Stimulated activated naive CD8-positive, alpha-beta T cell treated with anti-CD3 and anti-CD28 coated beads, Interleukin-15, amount 100 ng/mL, for 72 hours (primary cell): ENCODE results near the gene KRT71.

Experiments
- ATAC-seq: fragments of 150-1000 bp; cut with Tn5 transposase; 2 replicates; pipeline ENCODE4 v1.10.0; 2021; ENCODE audit warnings: mild to moderate bottlenecking, moderate library complexity
- DNase-seq, 2 donors: peaks; one replicate each; pipeline ENCODE4 v3.0.0; 2021 to 2022
- H3K27ac Mint-ChIP-seq, 2 donors: one replicate each; pipeline ENCODE4 v1.8.0; 2022; ENCODE audit warnings: mild to moderate bottlenecking in 2 of 2, mixed read lengths in 2 of 2, moderate library complexity in 2 of 2
- H3K27me3 Mint-ChIP-seq: one replicate; pipeline ENCODE4 v1.8.0; 2022; ENCODE audit warnings: mixed read lengths
- H3K4me1 Mint-ChIP-seq: one replicate; pipeline ENCODE4 v1.8.0; 2022; ENCODE audit warnings: mild to moderate bottlenecking, mixed read lengths
- H3K4me3 Mint-ChIP-seq, 2 donors: one replicate each; pipeline ENCODE4 v1.8.0; 2022; ENCODE audit warnings: mild to moderate bottlenecking in 2 of 2, mixed read lengths in 2 of 2, moderate library complexity in 1 of 2
- H3K9me3 Mint-ChIP-seq, 2 donors: one replicate each; pipeline ENCODE4 v1.8.0; 2022; ENCODE audit warnings: mixed read lengths in 2 of 2

Gene KRT71

DNA sequence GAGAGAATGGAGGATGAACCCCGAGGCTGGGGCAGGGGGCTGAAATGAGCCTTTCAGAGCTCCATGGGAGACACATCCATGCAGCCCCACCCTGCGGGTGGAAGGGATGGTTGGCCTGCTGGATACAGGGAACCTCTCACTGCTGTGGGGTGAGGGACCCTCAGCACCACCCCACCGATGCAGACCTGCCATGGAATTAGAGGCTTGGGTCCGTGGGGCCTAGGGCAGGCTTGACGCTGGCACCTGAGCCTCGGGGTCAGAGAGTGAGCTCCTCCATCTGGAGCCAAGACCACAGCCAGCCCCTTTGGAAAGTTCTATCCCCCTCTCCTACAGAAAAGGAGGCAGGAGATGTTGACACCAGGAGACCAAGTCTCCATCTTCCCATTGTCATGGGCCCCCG, 28.1 kb upstream of the KRT71 start:
- no peaks in the 10 kb centered on the region for H3K27me3 Mint-ChIP-seq
- no peak for DNase-seq
- H3K4me1 Mint-ChIP-seq, result peaks cover 23% of the 10 kb centered on the region
- H3K9me3 Mint-ChIP-seq, result no peaks in the 10 kb centered on the region
- H3K4me3 Mint-ChIP-seq, result no peak overlapping the region
- no peak overlapping the region for H3K27ac Mint-ChIP-seq
- ATAC-seq, result no peak

DNA sequence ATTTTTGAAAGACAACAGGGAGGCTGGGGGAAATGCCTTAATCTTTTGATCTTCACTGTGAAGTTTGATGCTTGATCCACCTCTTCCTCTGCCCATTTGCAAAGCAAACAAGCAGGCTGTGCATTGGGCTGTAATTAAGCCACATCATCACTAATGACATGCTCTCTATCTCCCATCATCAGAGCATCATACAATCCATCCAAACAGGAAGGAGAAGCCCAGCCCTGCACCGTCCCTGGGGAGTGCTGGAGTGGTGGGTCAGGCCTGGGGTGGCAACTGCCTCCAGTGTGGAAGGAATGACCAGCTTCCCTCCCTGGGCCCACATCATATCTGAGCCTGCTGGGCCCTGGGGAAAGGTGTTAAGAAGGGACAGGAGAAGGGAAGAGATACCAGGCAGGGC, 27.6 kb upstream of the KRT71 start:
- Mint-ChIP-seq H3K4me1 (peaks cover 19% of the 10 kb centered on the region), H3K27me3 (no peaks in the 10 kb centered on the region), H3K4me3 (no peak overlapping the region), H3K9me3 (no peaks in the 10 kb centered on the region), H3K27ac (peak overlapping the region in 1 of 2 donors; percentile 49)
- no peak for DNase-seq
- ATAC-seq, result no peak

DNA sequence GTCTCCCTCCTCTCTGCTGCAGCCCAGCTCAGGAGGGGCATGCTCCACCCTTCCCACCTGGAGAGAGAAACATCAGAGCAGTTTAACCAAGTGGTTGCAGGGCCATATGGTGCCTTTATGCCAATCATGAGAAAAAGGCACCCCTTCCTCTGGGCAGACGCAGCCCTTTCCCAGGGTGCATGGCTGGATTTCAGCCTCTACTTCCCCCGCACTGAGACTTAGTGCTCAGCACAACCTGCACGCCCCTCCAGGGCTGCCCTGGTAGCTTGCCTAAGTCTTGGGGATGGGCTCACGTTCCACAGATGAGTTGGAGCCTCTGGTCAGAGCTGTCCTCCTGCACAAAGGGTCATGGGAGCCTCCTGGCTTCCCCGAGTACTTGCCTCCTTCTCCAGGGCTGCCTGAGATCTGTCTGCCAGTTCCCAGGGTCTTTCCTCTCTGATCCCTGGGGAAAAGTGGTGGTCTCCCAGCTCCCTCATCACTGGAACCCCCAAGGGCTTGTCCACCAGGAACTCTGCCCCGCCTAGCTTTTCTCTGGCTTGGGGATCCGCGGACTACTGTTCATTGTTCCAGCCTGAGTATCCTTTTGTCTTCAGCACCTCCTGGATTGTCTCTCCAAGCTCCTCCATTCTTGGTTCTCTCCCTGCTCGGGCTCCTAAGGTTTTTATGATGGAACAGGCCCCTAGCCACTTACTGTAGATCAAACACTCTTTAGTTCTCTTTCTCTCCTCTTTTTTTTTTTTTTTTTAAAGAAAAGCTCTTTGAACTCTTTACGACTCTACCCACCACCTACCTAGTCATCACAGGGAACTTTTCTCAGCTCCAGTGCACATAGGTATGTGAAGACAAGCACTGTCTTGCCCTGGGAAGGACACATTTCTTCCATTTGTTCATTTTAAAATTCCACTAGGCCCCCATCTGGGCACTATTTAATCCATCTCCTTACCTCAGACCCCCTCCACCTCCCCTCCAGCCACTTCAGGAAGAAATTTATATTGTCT, 26.8 kb upstream of the KRT71 start:
- Mint-ChIP-seq H3K4me1 (peaks cover 14% of the 10 kb centered on the region), H3K27me3 (no peaks in the 10 kb centered on the region), H3K4me3 (no peak overlapping the region), H3K9me3 (no peaks in the 10 kb centered on the region), H3K27ac (peak overlapping the region in 1 of 2 donors; percentile 87)
- no peak for DNase-seq
- no peak for ATAC-seq

DNA sequence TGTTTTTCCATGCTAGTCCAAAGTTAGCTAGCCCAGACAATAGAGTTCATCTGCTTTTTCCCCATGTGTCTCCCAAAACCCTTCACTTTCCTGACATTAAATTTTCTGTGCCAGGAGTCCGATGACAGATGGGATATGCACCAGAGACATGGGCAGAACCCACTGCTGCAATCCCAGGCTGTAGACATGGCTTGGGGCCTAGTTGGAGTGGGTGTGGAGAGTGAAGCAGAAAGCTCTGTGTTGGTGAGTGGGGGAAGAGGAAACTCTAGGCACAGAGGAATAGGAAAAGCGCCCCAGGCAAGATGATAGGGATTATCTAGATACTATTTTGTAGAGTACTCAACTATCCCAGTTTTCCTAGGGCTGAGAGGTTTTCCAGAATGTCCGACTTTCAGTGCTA, 25.5 kb upstream of the KRT71 start:
- Mint-ChIP-seq H3K4me1 (peaks cover 14% of the 10 kb centered on the region), H3K27me3 (no peaks in the 10 kb centered on the region), H3K4me3 (no peak overlapping the region), H3K9me3 (no peaks in the 10 kb centered on the region), H3K27ac (no peak overlapping the region)
- no peak for ATAC-seq
- no peak for DNase-seq

DNA sequence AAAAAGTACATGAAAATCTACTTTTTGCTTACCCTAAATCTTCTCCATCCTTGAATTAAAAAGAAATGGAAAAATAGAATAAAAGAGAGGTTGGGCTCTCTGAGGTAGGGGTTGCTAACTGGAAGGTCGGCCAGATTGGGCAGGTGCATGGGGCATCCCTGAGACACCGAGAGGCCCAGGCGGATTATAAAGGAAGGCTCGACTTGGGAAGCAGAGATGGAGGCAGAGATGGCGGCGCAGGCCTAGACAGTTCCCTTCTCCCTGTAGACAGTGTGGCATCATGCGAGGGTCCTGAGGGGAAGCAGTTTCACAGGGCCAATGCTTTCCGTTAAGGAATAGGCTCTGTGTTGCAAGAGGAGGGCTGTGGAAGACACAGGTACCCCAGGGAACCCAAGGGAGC, 24.4 kb upstream of the KRT71 start:
- no peaks in the 10 kb centered on the region for H3K27me3 Mint-ChIP-seq
- H3K9me3 Mint-ChIP-seq, result no peaks in the 10 kb centered on the region
- ATAC-seq (no peak), DNase-seq (no peak)
- no peak overlapping the region for H3K4me3 Mint-ChIP-seq
- H3K27ac Mint-ChIP-seq, result no peak overlapping the region
- H3K4me1 Mint-ChIP-seq, result peaks cover 6% of the 10 kb centered on the region

DNA sequence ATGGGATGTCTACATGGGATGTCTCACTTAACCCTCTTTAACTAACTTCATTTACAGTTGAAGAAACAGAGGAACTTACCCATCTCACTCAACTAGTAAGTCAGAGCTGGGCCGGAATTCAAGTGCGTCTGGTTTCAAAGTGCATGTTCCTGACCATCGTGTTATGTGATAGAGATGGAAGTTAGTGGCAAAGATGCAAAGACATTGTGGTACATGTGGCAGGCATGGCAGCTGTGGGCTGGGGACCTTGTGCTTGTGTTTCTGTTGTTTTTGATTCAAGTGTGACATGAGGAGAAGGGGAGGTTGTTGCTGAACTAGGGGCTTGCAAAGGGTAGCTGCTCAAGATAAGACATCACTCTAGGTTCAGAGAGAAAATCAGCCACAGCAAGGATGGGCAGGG, 23.0 kb upstream of the KRT71 start:
- Mint-ChIP-seq H3K9me3 (no peaks in the 10 kb centered on the region), H3K27ac (no peak overlapping the region), H3K27me3 (no peaks in the 10 kb centered on the region), H3K4me1 (peaks cover 6% of the 10 kb centered on the region), H3K4me3 (no peak overlapping the region)
- DNase-seq (no peak), ATAC-seq (no peak)

DNA sequence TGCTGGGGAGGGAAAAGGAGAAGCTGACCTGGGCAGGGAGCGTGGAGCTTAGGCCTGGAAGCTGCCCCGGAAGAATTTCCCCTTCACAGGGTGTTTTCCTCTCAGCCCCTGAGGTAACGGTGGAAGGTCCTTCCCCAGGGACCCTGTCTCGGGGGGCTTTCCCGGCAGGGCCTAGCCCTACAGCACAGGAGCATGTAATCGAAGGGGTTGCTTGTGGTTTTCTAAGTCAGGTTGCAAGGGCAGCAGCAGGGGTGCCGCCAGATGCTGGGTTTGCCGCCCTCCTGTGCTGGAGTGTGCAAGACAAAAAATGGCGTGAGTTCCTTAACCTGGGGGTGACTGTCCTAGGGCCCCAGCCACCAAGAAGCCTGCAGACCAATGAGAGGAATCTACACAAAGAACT, 22.3 kb upstream of the KRT71 start:
- no peaks in the 10 kb centered on the region for H3K27me3 Mint-ChIP-seq
- no peak overlapping the region for H3K4me3 Mint-ChIP-seq
- H3K27ac Mint-ChIP-seq, result no peak overlapping the region
- H3K4me1 Mint-ChIP-seq, result peaks cover 1% of the 10 kb centered on the region
- DNase-seq (no peak), ATAC-seq (no peak)
- H3K9me3 Mint-ChIP-seq, result no peaks in the 10 kb centered on the region

DNA sequence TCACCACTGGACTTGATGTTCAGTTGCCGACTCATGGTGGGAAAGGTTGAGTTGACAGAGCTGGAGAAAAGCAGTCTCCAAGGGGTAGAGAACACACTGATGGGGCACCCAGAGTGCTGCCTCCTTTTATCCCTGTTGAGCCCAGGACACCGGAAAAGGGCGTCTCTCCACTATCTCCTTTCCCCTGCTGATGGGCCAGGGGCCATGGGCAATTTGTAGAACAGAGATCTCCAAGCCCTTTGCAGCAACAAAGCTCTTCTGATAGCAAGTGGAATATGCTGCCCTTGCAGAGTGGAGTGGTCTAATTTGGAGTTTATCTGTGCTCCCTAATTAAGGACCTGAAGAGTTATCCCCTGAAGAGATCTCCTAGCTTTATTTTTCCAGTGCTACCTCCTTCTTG, 20.8 kb upstream of the KRT71 start, which contains the start of gene KRT74:
Gene KRT74, minus strand, starts transcription at position 101 of the 400 bp plus-strand sequence. Its CDS starts 66 bp downstream, at position 35.
- ATAC-seq, result no peak

DNA sequence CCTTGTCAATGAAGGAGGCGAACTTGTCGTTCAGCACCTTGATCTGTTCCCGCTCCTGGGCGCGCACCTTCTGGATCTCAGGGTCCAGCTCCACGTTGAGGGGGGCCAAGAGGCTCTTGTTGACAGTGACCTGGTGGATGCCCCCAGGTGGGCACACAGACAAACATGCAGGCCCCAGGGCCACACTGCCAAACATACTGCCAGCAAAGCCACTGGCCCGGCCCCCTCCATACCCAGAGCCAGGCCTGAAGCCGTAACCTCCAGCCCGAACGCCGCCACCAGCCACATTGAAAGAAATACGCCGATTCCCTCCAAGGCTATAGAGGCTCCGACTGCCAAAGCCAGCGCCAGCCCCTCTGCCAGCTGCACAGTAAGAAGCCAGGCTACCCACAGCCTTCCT, 20.4 kb upstream of the KRT71 start:
- Mint-ChIP-seq H3K27me3 (no peaks in the 10 kb centered on the region), H3K4me3 (no peak overlapping the region), H3K27ac (no peak overlapping the region), H3K9me3 (no peaks in the 10 kb centered on the region), H3K4me1 (no peaks in the 10 kb centered on the region)
- DNase-seq, result no peak
- no peak for ATAC-seq

More for the DNA sequence above, 20.8 kb upstream of the KRT71 start, which contains the start of gene KRT74:
- Mint-ChIP-seq H3K27me3 (no peaks in the 10 kb centered on the region), H3K9me3 (no peaks in the 10 kb centered on the region), H3K27ac (peak within 1 kb of the TSS; percentile 9 to 33), H3K4me3 (no peak within 1 kb of the TSS), H3K4me1 (no peaks in the 10 kb centered on the region)
- DNase-seq, result no peak

DNA sequence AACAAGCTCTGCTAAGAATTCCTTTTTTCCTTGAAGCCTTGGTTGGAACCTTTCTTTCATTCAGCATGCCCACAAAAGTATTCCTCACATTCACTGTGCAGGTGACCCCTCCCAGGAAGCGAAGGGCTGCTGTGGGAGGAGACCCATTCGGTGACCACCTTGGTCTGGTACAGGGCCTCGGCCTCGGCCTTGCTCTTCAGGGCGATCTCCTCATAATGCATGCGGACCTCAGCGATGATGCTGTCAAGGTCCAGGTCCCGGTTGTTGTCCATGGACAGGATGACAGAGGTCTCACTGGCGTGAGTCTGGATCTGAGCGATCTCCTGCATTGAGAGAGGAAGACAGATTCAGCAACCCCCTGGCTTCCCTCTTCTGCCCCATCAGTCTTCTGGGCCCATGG, 17.6 kb upstream of the KRT71 start:
- DNase-seq (no peak), ATAC-seq (no peak)
- peaks cover 7% of the 10 kb centered on the region for H3K27me3 Mint-ChIP-seq
- H3K4me1 Mint-ChIP-seq, result no peaks in the 10 kb centered on the region
- no peaks in the 10 kb centered on the region for H3K9me3 Mint-ChIP-seq
- no peak overlapping the region for H3K4me3 Mint-ChIP-seq
- no peak overlapping the region for H3K27ac Mint-ChIP-seq

DNA sequence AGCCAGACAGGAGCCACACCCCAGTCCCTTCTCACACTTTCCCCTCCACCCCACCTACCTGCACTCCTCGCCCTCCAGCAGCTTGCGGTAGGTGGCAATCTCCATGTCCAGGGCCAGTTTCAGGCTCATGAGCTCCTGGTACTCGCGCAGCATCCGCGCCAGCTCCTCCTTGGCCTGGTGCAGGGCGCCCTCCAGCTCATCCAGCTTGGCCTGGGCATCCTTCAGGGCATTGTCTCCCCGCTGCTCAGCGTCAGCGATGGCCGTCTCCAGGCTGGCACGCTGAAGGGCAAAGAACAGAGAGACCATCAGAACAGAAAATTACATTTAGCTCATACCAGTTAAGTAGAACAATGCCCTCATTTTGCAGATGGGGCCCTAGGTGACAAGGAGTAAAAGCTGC, 15.2 kb upstream of the KRT71 start:
- Mint-ChIP-seq H3K27ac (no peak overlapping the region), H3K4me1 (no peaks in the 10 kb centered on the region), H3K4me3 (no peak overlapping the region), H3K27me3 (peaks cover 21% of the 10 kb centered on the region), H3K9me3 (no peaks in the 10 kb centered on the region)
- no peak for DNase-seq
- no peak for ATAC-seq

DNA sequence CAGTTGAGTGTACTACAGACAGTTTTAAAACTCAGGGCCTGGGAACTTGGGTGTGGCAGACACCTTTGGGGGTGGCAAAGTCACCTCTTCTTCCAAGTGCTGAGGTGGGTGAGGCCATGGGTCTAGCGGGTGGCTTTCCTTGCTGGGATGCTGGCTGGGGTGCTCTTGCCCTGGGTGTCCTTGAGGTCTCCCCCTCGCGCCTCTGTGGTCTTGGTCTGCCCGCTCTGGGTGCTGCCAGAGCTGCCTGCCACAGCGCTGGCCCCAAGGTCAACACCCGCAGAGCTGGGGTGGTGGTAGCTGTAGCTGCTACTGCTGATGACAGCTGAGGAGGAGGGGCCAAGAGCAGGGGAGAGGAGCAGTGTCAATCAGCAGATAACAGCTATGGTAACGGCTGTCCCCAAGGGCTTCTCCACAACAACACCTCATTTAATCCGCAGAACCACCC, 13.9 kb upstream of the KRT71 start:
- Mint-ChIP-seq H3K27ac (no peak overlapping the region), H3K9me3 (no peaks in the 10 kb centered on the region), H3K4me1 (no peaks in the 10 kb centered on the region), H3K4me3 (no peak overlapping the region), H3K27me3 (peaks cover 21% of the 10 kb centered on the region)
- DNase-seq (no peak), ATAC-seq (no peak)

DNA sequence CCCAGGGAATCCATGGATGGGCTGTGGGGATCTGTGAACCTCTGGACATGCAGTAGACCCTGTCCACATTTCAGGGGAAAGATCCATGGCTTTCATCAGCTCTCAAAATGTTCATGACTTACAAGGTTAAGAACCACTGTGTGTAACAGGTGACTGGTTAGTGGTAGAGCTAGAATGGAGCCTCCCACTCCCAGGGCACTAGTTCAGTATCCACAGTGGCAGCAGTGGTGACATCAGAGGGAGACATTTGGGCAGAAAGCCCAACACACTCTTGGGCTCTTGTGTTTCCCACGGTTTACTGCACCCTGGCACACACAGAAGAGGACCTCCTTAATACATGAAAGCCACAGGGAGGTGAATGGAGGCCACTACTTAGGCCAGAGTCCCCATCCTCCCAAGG, 11.6 kb upstream of the KRT71 start:
- no peak overlapping the region for H3K4me3 Mint-ChIP-seq
- peaks cover 40% of the 10 kb centered on the region for H3K27me3 Mint-ChIP-seq
- DNase-seq (no peak), ATAC-seq (no peak)
- no peak overlapping the region for H3K27ac Mint-ChIP-seq
- H3K4me1 Mint-ChIP-seq, result no peaks in the 10 kb centered on the region
- H3K9me3 Mint-ChIP-seq, result no peaks in the 10 kb centered on the region

DNA sequence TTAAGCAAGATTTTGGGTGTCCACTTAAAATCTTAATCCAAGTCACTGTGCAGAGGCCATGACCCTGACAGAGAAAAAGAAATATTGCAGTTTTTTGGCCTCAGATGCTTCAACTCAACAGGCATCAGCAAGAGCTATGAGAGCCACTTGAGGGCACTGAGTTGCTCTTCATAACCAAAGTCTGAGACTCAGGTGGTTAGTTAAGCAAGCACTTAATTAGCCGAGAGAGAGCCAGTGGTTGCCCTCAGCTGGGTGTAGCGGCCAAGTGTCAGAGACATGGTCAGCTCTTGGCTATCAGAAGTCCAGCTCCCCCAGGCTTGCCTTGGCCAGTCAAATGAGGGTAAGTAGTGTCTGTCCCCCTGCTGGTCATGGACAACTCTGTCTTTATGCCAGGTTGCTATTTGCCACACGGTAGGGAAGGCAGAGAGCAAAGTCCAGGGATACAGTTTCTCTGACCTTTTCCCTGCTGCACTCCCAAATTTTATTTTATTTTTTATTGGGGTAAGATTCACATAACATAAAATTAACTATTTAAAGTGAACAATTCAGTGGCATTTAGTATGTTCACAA, 9.0 kb upstream of the KRT71 start:
- no peak overlapping the region for H3K4me3 Mint-ChIP-seq
- H3K4me1 Mint-ChIP-seq, result no peaks in the 10 kb centered on the region
- peaks cover 60% of the 10 kb centered on the region for H3K27me3 Mint-ChIP-seq
- no peaks in the 10 kb centered on the region for H3K9me3 Mint-ChIP-seq
- DNase-seq (no peak), ATAC-seq (no peak)
- no peak overlapping the region for H3K27ac Mint-ChIP-seq

DNA sequence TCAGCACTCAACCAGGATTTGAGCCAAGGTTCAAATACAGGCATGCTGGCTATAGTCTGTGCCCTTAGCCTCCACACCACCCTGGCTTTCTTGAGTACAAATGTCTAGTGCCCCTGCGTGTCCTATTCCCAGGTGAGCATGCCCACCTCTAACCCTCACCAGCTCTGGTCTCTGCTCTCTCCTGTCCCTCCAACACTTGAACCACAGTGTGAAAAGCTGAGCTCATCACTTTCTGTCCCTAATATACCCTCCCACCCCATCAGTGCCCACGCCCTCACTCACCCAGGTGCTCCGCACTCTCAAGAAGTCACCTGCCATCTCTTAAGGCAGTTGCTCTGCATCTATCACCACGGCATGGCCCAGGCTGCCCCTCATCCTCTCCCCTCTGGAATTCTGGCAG, 7.0 kb upstream of the KRT71 start:
- no peak for ATAC-seq
- H3K27me3 Mint-ChIP-seq, result peaks cover 50% of the 10 kb centered on the region
- H3K9me3 Mint-ChIP-seq, result no peaks in the 10 kb centered on the region
- H3K4me3 Mint-ChIP-seq, result no peak overlapping the region
- no peaks in the 10 kb centered on the region for H3K4me1 Mint-ChIP-seq
- H3K27ac Mint-ChIP-seq, result no peak overlapping the region
- no peak for DNase-seq

DNA sequence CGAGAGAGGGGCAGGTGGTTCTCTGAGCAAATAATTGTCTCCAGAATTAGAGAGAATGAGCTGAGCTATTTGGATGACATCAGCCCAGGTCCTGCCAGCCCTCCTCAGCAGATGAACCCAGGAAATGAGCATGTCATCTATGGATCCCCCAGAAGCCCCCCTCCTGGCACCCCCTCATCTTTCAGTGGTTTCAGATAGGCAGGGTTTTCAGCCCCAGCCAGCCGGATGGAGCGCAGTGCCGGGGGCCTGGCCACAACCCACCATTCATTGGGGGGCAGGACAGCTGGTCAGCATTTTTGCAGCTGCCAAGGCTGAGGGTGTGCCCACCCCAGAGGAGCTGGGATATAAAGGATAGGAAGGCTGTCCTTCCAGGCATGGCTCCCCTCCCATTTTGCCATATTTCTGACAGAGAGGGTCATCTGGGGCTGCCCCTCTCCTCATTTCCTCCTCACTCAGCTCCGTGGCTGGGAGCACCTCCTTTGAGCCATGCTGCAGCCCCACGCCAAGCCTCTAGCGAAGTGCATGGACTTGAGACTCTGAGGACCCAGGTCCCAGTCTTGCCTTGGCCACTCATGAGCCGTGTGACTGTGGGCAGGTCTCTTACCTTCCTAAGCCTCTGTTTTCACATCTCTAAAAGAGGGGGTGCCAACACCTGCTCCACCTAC, 6.0 kb upstream of the KRT71 start:
- DNase-seq, result no peak
- Mint-ChIP-seq H3K4me3 (no peak overlapping the region), H3K27me3 (peaks cover 42% of the 10 kb centered on the region), H3K9me3 (no peaks in the 10 kb centered on the region), H3K27ac (peak overlapping the region in 1 of 2 donors; percentile 6), H3K4me1 (no peaks in the 10 kb centered on the region)
- no peak for ATAC-seq
